IPS-NIHi11 (cell line): ENCODE measurements around the gene AKR1A1.
"Not testable (repeated sequence)": the region's sequence is repeated elsewhere in the genome, so short reads cannot be mapped to it uniquely, and the experiment has no call there.

Experiments
- DNase-seq: peaks from one replicate; pipeline ENCODE4 v3.0.0; 2012; ENCODE audit warnings: mixed read lengths, low spot score

The AKR1A1 gene

DNA sequence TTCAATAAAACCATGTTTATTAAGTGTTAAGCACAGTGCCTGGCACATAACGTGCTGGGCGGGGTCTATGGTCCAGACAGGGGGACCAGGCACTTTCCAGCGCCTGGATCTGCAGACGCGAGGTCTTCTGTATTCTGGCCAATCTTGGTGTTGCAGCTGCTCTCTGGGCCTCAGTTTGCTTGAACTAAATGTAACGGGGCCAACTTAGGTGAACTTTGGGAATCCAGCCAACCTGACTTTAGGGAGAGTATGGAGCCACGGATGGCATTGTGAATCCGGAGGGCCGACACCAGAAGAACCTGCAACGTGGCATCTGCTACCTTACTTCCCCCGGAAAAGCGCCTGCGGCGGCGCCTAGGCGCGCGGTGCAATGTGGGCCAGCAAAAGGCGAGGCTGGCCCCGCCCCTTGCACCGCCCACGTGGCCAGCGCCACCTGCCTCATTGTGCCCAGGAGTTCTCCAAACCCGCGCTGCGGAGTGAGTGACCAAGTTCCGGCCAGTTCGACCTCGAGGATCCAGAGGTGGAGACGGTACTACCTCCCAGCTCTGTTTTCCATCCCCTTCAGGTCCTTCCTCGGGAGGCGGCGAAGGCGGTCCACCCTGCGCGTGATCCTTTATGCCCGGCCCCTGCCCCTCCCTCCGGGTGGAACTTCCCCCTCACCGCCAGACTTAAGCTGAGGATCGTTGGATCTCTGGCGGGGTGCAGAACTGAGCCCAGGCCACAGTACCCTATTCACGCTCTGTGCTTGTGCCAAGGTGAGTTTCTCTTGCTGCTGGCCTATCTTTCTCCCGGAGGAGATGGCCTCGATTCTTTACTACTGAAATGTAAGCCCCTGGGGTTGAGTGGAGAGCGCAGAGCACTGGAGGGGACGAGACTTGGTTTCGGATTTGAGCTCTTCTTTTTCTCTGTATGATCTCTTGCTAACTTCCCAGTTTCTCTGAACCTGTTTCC is at the start of gene AKR1A1:
Gene AKR1A1, plus strand, starts transcription at position 426 of the 951 bp plus-strand sequence. CDS start 10,969 bp downstream, outside the sequence.
- DNase-seq = peak; percentile 95

- no peak for DNase-seq
These were observed 49.1 kb upstream of the AKR1A1 start for GRCh38 chr1:45501505-45501859.

DNA sequence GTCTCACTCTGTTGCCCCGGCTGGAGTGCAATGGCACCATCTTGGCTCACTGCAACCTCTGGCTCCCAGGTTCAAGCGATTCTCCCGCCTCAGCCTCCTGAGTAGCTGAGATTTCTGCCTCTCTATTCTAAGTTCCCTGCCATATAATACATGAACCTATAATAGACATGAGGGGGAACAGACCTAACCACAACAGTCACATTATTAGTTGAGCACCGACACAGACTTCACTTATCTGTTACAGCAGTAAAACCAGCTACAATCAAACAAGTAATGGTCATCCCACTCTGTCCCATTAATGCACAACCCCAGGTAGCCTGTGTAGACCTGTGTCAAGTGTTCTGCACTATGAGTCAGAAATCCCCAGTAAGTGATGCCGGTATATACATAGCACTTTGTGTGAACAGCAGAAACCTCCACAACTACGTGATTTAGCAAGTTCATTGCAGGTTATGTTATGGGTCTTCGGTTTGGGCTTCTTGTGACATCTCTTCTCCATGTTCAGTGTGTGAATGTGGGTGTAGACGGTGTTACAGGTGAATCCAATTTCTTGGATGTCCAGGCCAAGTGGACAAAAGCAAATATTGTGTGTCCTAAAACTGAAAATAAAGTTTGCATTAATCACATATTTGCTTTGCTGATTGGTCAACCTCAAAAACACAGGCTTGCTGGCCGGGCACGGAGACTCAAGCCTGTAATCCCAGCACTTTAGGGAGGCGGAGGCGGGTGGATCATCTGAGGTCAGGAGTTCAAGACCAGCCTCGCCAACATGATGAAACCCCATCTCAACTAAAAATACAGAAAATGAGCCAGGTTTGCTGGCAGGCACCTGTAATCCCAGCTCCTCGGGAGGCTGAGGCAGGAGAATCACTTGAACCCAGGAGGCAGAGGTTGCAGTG is 46.9 kb upstream of the AKR1A1 start:
- no peak for DNase-seq

DNA sequence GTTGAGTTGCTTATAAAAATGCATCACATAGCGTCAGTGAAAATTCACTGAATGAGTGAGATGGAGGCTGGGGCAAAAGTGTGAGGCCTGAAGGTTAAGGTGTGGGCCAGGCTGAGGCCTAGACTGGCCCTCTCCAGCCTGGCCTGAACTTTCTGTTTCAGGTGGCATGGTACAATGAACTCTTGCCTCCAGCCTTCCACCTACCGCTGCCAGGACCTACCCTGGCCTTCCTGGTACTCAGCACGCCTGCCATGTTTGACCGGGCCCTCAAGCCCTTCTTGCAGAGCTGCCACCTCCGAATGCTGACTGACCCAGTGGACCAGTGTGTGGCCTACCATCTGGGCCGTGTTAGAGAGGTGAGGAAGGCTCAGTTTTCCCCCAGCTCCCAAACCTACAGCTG is 43.4 kb upstream of the AKR1A1 start:
- DNase-seq = no peak

GRCh38 chr1:45507893-45508292 is 42.7 kb upstream of the AKR1A1 start:
- DNase-seq = no peak

GRCh38 chr1:45508295-45509151 is 42.1 kb upstream of the AKR1A1 start:
- no peak for DNase-seq

DNA sequence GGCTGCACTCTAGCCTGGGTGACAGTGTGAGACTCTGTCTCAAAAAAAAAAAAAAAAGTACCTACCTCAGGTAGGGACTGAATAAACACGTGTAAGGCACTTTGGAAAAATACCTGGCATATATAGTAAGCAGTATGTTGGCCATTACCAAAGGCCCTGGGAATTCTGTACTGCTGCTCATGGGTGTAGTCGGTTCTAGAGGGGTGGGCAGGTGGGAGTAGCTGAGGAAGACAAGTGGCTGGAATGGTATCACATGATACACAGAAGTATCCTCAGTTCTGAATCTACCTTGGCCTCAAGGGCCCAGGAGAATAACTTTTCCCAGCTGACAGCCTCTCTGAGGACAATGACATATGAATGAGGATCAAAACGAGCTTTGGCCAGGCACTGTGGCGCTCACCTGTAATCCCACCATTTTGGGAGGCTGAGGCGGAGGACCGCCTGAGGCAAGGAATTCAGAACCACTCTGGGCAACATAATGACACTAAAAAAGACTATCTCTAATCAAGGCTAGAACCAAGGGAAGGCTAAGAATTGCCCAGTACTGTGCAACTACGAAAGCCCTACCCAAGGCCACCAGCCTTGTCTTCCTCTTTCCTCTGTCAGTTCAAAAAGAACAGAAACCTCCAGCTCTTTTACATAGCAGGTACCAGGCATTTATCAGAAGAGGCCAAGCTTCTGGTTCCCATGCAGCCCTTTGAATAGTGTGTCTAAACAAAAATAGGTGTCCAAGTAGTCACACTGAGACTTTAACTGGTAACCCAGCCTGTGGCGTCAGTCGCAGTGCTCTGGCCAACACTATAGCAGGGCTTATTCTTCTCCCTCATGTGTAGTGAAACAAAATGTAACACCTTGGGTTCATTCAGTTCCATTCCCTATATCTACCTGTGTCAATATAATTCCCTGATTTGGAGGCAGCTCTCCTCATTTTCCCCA is 40.3 kb upstream of the AKR1A1 start:
- DNase-seq = no peak

DNA sequence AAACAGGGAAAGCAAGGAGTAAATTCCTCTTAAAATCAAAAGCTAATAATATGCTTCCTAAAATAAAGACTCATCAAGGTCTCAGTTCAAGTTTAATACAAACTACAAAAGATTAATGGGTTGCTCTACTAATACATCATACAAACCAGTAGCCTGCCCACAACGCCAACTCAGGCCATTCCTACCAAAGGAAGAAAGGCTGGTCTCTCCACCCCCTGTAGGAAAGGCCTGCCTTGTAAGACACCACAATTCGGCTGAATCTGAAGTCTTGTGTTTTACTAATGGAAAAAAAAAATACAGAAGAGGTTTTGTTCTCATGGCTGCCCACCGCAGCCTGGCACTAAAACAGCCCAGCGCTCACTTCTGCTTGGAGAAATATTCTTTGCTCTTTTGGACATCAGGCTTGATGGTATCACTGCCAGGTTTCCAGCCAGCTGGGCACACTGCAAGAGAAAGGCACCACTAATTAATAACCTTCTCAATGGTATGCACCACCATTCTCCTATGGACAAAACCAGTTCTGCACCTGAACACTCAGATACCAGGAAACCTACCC is 39.6 kb upstream of the AKR1A1 start:
- no peak for DNase-seq

- DNase-seq = peak; percentile 64
These were observed 38.0 kb upstream of the AKR1A1 start for GRCh38 chr1:45512641-45513054.

DNA sequence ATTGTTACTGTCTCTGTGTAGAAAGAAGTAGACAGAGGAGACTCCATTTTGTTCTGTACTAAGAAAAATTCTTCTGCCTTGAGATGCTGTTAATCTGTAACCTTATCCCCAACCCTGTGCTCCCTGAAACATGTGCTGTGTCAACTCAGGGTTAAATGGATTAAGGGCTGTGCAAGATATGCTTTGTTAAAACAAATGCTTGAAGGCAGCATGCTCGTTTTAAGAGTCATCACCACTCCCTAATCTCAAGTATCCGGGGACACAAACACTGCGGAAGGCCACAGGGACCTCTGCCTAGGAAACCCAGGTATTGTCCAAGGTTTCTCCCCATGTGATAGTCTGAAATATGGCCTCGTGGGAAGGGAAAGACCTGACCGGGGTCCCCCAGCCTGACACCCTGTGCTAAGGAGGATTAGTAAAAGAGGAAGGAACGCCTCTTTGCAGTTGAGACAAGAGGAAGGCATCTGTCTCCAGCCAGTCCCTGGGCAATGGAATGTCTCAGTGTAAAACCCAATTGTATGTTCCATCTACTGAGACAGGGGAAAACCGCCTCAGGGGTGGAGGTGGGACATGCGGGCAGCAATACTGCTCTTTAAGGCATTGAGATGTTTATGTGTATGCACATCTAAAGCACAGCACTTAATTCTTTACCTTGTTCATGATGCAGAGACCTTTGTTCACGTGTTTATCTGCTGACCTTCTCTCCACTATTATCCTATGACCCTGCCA is 36.9 kb upstream of the AKR1A1 start:
- not testable (repeated sequence) for DNase-seq

DNA sequence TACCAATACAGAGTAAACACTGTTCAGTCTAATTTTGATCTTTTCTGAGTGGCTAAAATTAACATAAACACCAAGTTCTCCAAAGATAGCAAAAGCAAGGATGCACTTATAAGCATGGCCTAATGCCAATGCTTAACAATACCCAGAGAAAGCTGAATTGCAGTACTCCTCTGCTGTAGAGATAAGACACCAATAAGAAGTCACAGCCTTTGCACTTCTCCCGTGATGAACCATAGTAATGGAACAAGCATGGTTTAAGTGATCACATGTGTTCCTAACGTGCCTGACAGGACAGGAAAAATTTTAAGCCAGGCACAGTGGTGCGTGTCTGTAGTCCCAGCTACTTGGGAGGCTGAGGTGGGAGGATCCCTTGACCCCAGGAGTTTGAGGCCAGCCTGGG is 34.6 kb upstream of the AKR1A1 start:
- DNase-seq = no peak

- DNase-seq = no peak
These were observed 34.2 kb upstream of the AKR1A1 start for GRCh38 chr1:45516465-45516864.

GRCh38 chr1:45518366-45518765 is 32.3 kb upstream of the AKR1A1 start:
- DNase-seq = not testable (repeated sequence)

- no peak for DNase-seq
These were observed 31.7 kb upstream of the AKR1A1 start for GRCh38 chr1:45518910-45519309.

GRCh38 chr1:45519774-45520173 is 30.9 kb upstream of the AKR1A1 start:
- not testable (repeated sequence) for DNase-seq

GRCh38 chr1:45521413-45522323 is 29.0 kb upstream of the AKR1A1 start, which contains the start of gene PRDX1:
TSS of gene PRDX1 (minus strand) at chr1:45521884. CDS start at chr1:45519043, 2,841 bp downstream.
- DNase-seq = peak; percentile 95

GRCh38 chr1:45522324-45523104 is 28.1 kb upstream of the AKR1A1 start:
- no peak for DNase-seq

DNA sequence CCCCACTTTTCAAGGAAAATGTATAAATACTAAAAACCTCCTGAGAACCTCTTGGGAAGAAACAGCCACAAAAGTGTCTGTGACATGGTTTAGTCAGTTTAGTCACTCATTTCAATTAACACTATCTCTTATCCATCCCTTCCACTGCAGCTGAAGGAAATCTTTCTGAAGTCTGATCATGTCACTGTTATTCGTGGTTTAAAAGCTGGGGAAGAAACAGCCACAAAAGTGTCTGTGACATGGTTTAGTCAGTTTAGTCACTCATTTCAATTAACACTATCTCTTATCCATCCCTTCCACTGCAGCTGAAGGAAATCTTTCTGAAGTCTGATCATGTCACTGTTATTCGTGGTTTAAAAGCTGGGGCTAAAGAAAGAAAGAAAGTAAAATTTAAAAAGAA is 27.1 kb upstream of the AKR1A1 start:
- not testable (repeated sequence) for DNase-seq
